Measurements from ENCODE around the gene CHADL. TPM values are rescaled to one million over a fixed set of nuclear protein-coding genes. Genes with fewer than 3 reads are reported as not detected.

The CHADL gene
- total and polyA plus RNA-seq, 10 of the 15 experiments (the other 5 are each of a cell fraction or from before 2014, with no cell fraction given), result 0.24 TPM; not detected in 9

DNA sequence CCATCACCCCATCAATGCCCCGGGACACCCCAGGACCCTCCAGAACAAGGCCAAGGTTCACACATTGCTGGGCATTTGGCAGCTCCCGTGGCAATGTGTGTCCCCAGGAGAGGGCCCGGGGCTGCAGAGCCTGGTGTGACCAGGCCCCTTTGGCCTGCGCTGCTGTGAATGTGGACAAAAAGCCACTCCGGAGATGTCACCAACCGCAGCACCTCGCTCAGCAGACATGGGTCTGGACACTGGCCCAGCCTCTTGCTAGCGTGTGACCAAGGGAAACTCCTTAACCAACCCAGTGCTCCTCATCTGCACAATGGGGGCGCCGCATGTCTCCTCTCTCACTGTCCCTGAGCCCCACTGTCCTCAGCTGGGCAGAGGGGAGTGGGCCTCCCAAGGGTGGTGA is 8.0 kb upstream of the CHADL start (continued):
- TF ChIP-seq, protein P1, sequence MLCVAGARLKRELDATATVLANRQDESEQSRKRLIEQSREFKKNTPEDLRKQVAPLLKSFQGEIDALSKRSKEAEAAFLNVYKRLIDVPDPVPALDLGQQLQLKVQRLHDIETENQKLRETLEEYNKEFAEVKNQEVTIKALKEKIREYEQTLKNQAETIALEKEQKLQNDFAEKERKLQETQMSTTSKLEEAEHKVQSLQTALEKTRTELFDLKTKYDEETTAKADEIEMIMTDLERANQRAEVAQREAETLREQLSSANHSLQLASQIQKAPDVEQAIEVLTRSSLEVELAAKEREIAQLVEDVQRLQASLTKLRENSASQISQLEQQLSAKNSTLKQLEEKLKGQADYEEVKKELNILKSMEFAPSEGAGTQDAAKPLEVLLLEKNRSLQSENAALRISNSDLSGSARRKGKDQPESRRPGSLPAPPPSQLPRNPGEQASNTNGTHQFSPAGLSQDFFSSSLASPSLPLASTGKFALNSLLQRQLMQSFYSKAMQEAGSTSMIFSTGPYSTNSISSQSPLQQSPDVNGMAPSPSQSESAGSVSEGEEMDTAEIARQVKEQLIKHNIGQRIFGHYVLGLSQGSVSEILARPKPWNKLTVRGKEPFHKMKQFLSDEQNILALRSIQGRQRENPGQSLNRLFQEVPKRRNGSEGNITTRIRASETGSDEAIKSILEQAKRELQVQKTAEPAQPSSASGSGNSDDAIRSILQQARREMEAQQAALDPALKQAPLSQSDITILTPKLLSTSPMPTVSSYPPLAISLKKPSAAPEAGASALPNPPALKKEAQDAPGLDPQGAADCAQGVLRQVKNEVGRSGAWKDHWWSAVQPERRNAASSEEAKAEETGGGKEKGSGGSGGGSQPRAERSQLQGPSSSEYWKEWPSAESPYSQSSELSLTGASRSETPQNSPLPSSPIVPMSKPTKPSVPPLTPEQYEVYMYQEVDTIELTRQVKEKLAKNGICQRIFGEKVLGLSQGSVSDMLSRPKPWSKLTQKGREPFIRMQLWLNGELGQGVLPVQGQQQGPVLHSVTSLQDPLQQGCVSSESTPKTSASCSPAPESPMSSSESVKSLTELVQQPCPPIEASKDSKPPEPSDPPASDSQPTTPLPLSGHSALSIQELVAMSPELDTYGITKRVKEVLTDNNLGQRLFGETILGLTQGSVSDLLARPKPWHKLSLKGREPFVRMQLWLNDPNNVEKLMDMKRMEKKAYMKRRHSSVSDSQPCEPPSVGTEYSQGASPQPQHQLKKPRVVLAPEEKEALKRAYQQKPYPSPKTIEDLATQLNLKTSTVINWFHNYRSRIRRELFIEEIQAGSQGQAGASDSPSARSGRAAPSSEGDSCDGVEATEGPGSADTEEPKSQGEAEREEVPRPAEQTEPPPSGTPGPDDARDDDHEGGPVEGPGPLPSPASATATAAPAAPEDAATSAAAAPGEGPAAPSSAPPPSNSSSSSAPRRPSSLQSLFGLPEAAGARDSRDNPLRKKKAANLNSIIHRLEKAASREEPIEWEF (IDR thresholded peaks at IDR 0.05; ENCODE audit: insufficient replicate concordance, low read depth, low read length), result no peak
- TF ChIP-seq ZNF622 (IDR thresholded peaks at IDR 0.05) (no peak), RAD21 (IDR thresholded peaks at IDR 0.05; ENCODE audit: insufficient read depth, low read depth, low read length) (no peak), RFX5 (IDR thresholded peaks at IDR 0.05; ENCODE audit: low read depth, low read length) (no peak), NR2C1 (IDR thresholded peaks at IDR 0.05) (no peak)

DNA sequence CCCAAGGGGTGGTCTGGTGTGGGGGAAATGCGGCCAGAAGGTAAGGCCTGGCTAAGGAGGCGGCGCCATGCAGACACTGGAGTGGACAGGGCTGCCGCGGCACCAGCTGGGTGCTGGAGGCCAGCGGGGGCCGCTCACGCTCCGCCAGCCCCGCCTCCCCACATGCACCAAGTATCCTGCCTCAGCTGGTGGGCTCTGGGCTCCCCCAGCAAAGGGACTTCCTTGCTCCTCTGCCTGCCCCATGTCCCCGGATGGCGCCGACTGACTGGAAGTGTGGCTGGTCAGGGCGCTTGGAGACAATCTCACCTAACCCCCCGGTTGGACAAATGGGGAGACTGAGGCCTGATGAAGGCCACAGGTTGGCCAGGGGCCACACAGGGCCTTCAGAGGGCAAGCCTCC is 7.6 kb upstream of the CHADL start:
- Histone ChIP-seq H4K20me1 (ENCODE audit: control insufficient read depth, insufficient read depth) (no peaks in the 10 kb centered on the region), H3K27ac (ENCODE audit: control insufficient read depth, insufficient read depth) (no peak overlapping the region), H3K4me2 (ENCODE audit: control insufficient read depth, insufficient read depth) (no peak overlapping the region), H2AFZ (ENCODE audit: control insufficient read depth, low read depth, low read length) (no peak overlapping the region), H3K4me3 (no peak overlapping the region), H3K36me3 (ENCODE audit: control insufficient read depth in 2 of 2, insufficient read depth in 2 of 2, low read length in 1 of 2) (peaks cover 9 to 55% of the 10 kb centered on the region in 2 experiments), H3K9ac (ENCODE audit: control insufficient read depth, insufficient read depth, low read length) (no peak overlapping the region), H3K4me1 (ENCODE audit: control insufficient read depth, insufficient read depth, low read length) (no peaks in the 10 kb centered on the region), H3K27me3 (replicated peaks in 1 of 2; ENCODE audit: control insufficient read depth in 2 of 2, insufficient read depth in 2 of 2, low read length in 1 of 2) (no peaks in the 10 kb centered on the region), H3K9me3 (replicated peaks; ENCODE audit: control insufficient read depth, insufficient read depth, low read length) (no peaks in the 10 kb centered on the region), H3K79me2 (ENCODE audit: control insufficient read depth, insufficient read depth, low read length) (no peaks in the 10 kb centered on the region)
- TF ChIP-seq, protein P2, sequence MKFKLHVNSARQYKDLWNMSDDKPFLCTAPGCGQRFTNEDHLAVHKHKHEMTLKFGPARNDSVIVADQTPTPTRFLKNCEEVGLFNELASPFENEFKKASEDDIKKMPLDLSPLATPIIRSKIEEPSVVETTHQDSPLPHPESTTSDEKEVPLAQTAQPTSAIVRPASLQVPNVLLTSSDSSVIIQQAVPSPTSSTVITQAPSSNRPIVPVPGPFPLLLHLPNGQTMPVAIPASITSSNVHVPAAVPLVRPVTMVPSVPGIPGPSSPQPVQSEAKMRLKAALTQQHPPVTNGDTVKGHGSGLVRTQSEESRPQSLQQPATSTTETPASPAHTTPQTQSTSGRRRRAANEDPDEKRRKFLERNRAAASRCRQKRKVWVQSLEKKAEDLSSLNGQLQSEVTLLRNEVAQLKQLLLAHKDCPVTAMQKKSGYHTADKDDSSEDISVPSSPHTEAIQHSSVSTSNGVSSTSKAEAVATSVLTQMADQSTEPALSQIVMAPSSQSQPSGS (IDR thresholded peaks at IDR 0.05; ENCODE audit: low read length), result no peak
- no peak for TF ChIP-seq RB1 (IDR thresholded peaks at IDR 0.05; ENCODE audit: borderline replicate concordance)
- no peak for TF ChIP-seq SPI1 (IDR thresholded peaks at IDR 0.05; ENCODE audit: borderline replicate concordance, insufficient read depth, low read depth, low read length)
- no peak for TF ChIP-seq NRF1 (conservative IDR thresholded peaks at IDR 0.05; ENCODE audit: low read depth, low read length)
- TF ChIP-seq EED (IDR thresholded peaks at IDR 0.05; ENCODE audit: low read depth), result no peak
- no peak for TF ChIP-seq KLF5 (IDR thresholded peaks at IDR 0.05; ENCODE audit: partially characterized antibody)
- ChIA-PET POLR2A (no interaction called here), RAD21 (ENCODE audit: unreplicated experiment) (interaction anchor here (1.3 kb wide), 1 partner anchor 326 kb away, joined by 3 read pairs; no protein-coding TSS in a partner anchor), CTCF (no interaction called here), SMC1A (ENCODE audit: uncharacterized antibody, unreplicated experiment) (interaction anchor here (0.6 to 1.4 kb wide), 2 partner anchors 206 to 326 kb away, joined by 3 read pairs; no protein-coding TSS in a partner anchor)
- ATAC-seq, result no peak
- in situ Hi-C loops (cut with MboI) (no loop called here), intact Hi-C loops (cut with micrococcal nuclease; ENCODE audit: unreplicated experiment) (no loop called here)
- DNase-seq (ENCODE audit: low read depth, low spot score), result no peak
- no peak for FAIRE-seq
- BruUV-seq (replicated peaks), result no TSS peak
- 98% methylated on average over 15 of the region's 15 CpGs for WGBS (ENCODE audit: insufficient coverage, insufficient replicate concordance, low lambda C conversion rate, missing lambda C conversion rate)
